Esophagus squamous epithelium (tissue), 4 donors: ENCODE data around the gene F12.

Source experiments
- CTCF ChIP-seq, 6 experiments: fragments of 450-650 bp in 4 of 6; fragments of 200-600 bp in 2 of 6; sonication (generic) in 2 of 6; IDR thresholded peaks; one replicate each; pipeline ENCODE4 v1.5.1; 2016 to 2019; ENCODE audit warnings: antibody characterized with exemption in 6 of 6, mild to moderate bottlenecking in 4 of 6, moderate library complexity in 4 of 6
- POLR2A ChIP-seq, 4 donors: fragments of 450-650 bp; IDR thresholded peaks; one replicate each; pipeline ENCODE4 v1.6.1; 2017; ENCODE audit warnings: antibody characterized with exemption in 4 of 4, mild to moderate bottlenecking in 4 of 4, moderate library complexity in 3 of 4

GRCh38 chr5:177445052-177445916 is 35.9 kb upstream of the F12 start:
- TF ChIP-seq POLR2A (IDR thresholded peaks at IDR 0.05), result no peak
- no peak for TF ChIP-seq CTCF (IDR thresholded peaks at IDR 0.05)
